ENCODE measurements around the gene ATAD2B. TPM values are rescaled to one million over a fixed set of nuclear protein-coding genes. Genes with fewer than 3 reads are reported as not detected.

The ATAD2B gene
- total RNA-seq, 2 experiments from 2014 or later: 11.9 to 12.3 TPM

- no peaks in the 10 kb centered on the region for H3K4me1 Mint-ChIP-seq
- peaks cover 10% of the 10 kb centered on the region for H3K36me3 Mint-ChIP-seq
- no peak for DNase-seq
- no peaks in the 10 kb centered on the region for H3K9me3 Mint-ChIP-seq
- H3K27me3 Mint-ChIP-seq: no peaks in the 10 kb centered on the region
- H3K27ac Mint-ChIP-seq: no peak overlapping the region
- no peak overlapping the region for H3K4me3 Mint-ChIP-seq
Measured at GRCh38 chr2:23703583-23704385, 223.1 kb downstream of the ATAD2B start.

DNA sequence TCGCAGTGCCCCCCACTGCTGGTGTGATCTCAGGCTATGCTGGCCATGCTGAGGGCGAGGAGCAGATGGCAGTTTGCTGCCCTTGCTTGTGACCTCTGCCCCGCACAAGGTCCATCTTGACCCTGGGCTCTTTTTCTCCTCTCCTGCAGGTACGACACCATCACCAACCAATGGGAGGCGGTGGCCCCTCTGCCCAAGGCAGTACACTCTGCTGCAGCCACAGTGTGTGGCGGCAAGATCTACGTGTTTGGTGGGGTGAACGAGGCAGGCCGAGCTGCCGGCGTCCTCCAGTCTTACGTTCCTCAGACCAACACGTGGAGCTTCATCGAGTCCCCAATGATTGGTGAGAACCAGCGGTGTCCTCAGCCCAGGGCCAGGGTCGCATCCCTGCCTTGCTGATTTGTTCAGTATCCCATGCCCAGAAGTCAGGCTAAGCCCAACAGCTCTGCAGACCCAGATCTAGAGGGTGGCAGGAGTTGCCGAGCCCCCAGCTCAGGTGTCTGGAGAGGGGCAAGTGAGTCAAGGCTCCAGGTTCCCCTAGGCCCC, 223.8 kb downstream of the ATAD2B start:
- Mint-ChIP-seq H3K27me3 (no peaks in the 10 kb centered on the region), H3K9me3 (no peaks in the 10 kb centered on the region), H3K36me3 (peaks cover 10% of the 10 kb centered on the region), H3K27ac (no peak overlapping the region), H3K4me1 (no peaks in the 10 kb centered on the region), H3K4me3 (no peak overlapping the region)
- no peak for DNase-seq

DNA sequence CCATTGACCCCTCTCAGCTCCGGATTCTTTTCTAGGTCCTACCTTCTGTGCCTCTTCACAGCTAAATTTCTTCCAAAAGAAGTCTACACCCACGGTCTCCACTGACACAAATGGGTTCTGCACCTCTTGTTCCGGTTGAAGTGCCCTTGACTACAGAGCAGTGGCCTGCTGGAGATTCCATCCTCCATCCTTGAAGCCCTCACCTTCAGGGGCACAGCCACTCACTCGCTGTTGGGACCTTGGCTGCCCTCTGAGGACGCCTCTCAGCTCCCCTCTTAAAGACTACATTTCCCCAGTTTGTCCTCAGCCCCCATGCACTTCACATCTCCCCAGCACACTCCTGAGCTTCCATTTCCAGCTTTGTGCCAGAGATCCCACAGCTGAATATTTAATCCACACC, 226.3 kb downstream of the ATAD2B start:
- Mint-ChIP-seq H3K27me3 (no peaks in the 10 kb centered on the region), H3K27ac (no peak overlapping the region), H3K4me1 (no peaks in the 10 kb centered on the region), H3K36me3 (peaks cover 9% of the 10 kb centered on the region), H3K9me3 (no peaks in the 10 kb centered on the region), H3K4me3 (no peak overlapping the region)
- DNase-seq: no peak

DNA sequence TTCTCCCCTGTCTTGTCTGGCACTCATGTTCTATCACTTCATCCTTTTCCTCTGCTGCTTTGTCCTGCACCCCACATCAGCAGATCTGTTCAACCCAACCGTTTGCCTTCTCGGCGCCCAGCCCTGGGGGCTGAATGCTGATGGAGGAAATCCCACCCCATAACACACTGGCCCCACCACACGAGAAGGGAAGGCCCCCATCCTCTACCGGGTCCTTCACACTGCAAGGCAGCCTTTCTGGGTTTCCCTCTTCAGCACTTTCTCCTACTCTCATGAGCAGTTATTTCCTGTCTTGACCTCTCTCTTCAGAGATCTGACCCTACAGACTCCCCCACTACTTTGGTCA, 227.4 kb downstream of the ATAD2B start:
- Mint-ChIP-seq H3K4me3 (no peak overlapping the region), H3K27ac (no peak overlapping the region), H3K36me3 (peaks cover 6% of the 10 kb centered on the region), H3K4me1 (no peaks in the 10 kb centered on the region), H3K9me3 (no peaks in the 10 kb centered on the region), H3K27me3 (no peaks in the 10 kb centered on the region)
- DNase-seq: no peak

- Mint-ChIP-seq H3K9me3 (no peaks in the 10 kb centered on the region), H3K27ac (no peak overlapping the region), H3K36me3 (peaks cover 6% of the 10 kb centered on the region), H3K27me3 (no peaks in the 10 kb centered on the region), H3K4me1 (no peaks in the 10 kb centered on the region), H3K4me3 (no peak overlapping the region)
- no peak for DNase-seq
Measured at GRCh38 chr2:23698721-23699579, 228.0 kb downstream of the ATAD2B start.

Other genes starting within 250 kb of the ATAD2B start
- gene UBXN2A, start 13.3 kb upstream of the ATAD2B start, total RNA-seq: 10 to 100 TPM; 12.4 to 12.6 TPM
- gene MFSD2B, start 83.0 kb upstream of the ATAD2B start, total RNA-seq: under 1 TPM; 0.36 to 0.37 TPM
- 10 to 100 TPM; 20.9 to 22.2 TPM for gene WDCP, start 120.3 kb upstream of the ATAD2B start, total RNA-seq
- gene FKBP1B, start 122.6 kb upstream of the ATAD2B start, total RNA-seq: 1 to 10 TPM in 1 of 2 experiments, under 1 TPM in 1; 0.99 to 1.0 TPM
- gene SF3B6, start 149.2 kb upstream of the ATAD2B start, total RNA-seq: 100 to 1,000 TPM; 159 to 165 TPM
- 1 to 10 TPM; 1.8 to 2.3 TPM for gene TP53I3, start 157.7 kb upstream of the ATAD2B start, total RNA-seq
- gene PFN4, start 196.2 kb upstream of the ATAD2B start, total RNA-seq: under 1 TPM in 1 of 2 experiments, not detected in 1; 0.26 TPM
- gene FAM228B, start 196.3 kb upstream of the ATAD2B start, total RNA-seq: 1 to 10 TPM; 4.1 to 4.6 TPM
- not detected for gene FAM228A, start 247.9 kb upstream of the ATAD2B start, total RNA-seq